Activated B cell treated with CpG ODN at 0.5 μM for 24 hours (primary cell): ENCODE data around the gene RHPN2. TPM values are rescaled to one million over a fixed set of nuclear protein-coding genes. Genes with fewer than 3 reads are reported as not detected.

ENCODE experiments used
- ATAC-seq: fragments of 200-7000 bp; cut with Tn5 transposase; one replicate; pipeline ENCODE4 v1.10.0; 2021; ENCODE audit warnings: low read depth, mild to moderate bottlenecking, moderate library complexity
- CTCF ChIA-PET: fragments of 350-600 bp; sonication (Branson Sonifier 250); formaldehyde crosslinking; loops from one replicate; lab custom pipeline; 2021; ENCODE audit warnings: antibody characterized with exemption; lab: Charles Lee
- POLR2A ChIA-PET: fragments of 350-600 bp; sonication (Branson Sonifier 250); formaldehyde crosslinking; loops from one replicate; lab custom pipeline; 2021; ENCODE audit warnings: antibody characterized with exemption; lab: Charles Lee
- DNase-seq: peaks from one replicate; pipeline ENCODE4 v3.0.0; 2022
- H3K27ac Mint-ChIP-seq: one replicate; pipeline ENCODE4 v1.8.0; 2020; ENCODE audit warnings: mixed read lengths
- H3K27me3 Mint-ChIP-seq: one replicate; pipeline ENCODE4 v1.8.0; 2021; ENCODE audit warnings: mixed read lengths
- H3K36me3 Mint-ChIP-seq: one replicate; pipeline ENCODE4 v1.8.0; 2021; ENCODE audit warnings: low read depth, mixed read lengths
- H3K4me1 Mint-ChIP-seq: one replicate; pipeline ENCODE4 v1.8.0; 2021; ENCODE audit warnings: mixed read lengths
- H3K4me3 Mint-ChIP-seq: one replicate; pipeline ENCODE4 v1.8.0; 2020; ENCODE audit warnings: mild to moderate bottlenecking, mixed read lengths
- H3K9me3 Mint-ChIP-seq: one replicate; pipeline ENCODE4 v1.8.0; 2020; ENCODE audit warnings: mixed read lengths
- intact Hi-C: fragments of 100-400 bp; cut with micrococcal nuclease; formaldehyde crosslinking; loops from one replicate; pipeline ENCODE4 v1.15.1; 2024
- total RNA-seq: library from RNA; stranded (reverse); gene quantifications from 2 replicates; pipeline ENCODE4 v1.2.3, GENCODE V29; 2022
- TF ChIP-seq, protein P1 (sequence below): fragments of 200-600 bp; IDR thresholded peaks from one replicate; pipeline ENCODE4 v1.8.0; 2022; ENCODE audit warnings: antibody characterized with exemption, mild to moderate bottlenecking

The RHPN2 gene
- total RNA-seq, 1 donor from 2014 or later, result 1.7 TPM

DNA sequence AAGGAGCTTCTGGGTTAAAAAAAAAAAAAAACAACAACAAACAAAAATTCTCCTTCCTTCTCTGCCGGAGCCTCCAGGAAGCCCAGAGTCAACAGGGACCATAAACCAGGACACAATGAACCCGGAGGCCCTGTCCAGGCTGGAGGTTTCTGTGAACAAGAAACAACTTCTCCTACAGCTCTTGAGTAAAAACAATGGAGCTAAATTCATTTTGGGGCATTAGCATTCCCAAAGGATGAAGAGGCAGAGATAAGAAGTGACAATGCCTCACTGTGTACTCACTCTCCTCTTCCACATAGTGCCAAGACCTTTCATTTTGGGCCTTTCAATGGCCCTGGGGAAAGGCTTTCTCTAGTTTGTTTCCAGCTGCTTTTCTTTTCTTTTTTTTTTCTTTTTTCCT, 9.0 kb downstream of the RHPN2 start:
- no peak for ATAC-seq

GRCh38 chr19:33054623-33055022, 10.1 kb downstream of the RHPN2 start:
- TF ChIP-seq, protein P1, sequence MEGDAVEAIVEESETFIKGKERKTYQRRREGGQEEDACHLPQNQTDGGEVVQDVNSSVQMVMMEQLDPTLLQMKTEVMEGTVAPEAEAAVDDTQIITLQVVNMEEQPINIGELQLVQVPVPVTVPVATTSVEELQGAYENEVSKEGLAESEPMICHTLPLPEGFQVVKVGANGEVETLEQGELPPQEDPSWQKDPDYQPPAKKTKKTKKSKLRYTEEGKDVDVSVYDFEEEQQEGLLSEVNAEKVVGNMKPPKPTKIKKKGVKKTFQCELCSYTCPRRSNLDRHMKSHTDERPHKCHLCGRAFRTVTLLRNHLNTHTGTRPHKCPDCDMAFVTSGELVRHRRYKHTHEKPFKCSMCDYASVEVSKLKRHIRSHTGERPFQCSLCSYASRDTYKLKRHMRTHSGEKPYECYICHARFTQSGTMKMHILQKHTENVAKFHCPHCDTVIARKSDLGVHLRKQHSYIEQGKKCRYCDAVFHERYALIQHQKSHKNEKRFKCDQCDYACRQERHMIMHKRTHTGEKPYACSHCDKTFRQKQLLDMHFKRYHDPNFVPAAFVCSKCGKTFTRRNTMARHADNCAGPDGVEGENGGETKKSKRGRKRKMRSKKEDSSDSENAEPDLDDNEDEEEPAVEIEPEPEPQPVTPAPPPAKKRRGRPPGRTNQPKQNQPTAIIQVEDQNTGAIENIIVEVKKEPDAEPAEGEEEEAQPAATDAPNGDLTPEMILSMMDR, result no peak
- POLR2A ChIA-PET, result no interaction called here

More for the DNA sequence above, 9.0 kb downstream of the RHPN2 start:
- H3K27ac Mint-ChIP-seq, result no peak overlapping the region
- H3K27me3 Mint-ChIP-seq, result peaks cover 2% of the 10 kb centered on the region
- H3K4me1 Mint-ChIP-seq, result no peaks in the 10 kb centered on the region
- intact Hi-C loops, result no loop called here
- TF ChIP-seq, protein P1, result no peak
- no peak for DNase-seq
- no peaks in the 10 kb centered on the region for H3K9me3 Mint-ChIP-seq
- no peaks in the 10 kb centered on the region for H3K36me3 Mint-ChIP-seq
- H3K4me3 Mint-ChIP-seq, result no peak overlapping the region
- ChIA-PET CTCF (no interaction called here), POLR2A (no interaction called here)

GRCh38 chr19:33052352-33052972, 12.2 kb downstream of the RHPN2 start:
- no peaks in the 10 kb centered on the region for H3K36me3 Mint-ChIP-seq
- DNase-seq (no peak), ATAC-seq (no peak)
- no peak overlapping the region for H3K4me3 Mint-ChIP-seq
- ChIA-PET CTCF (no interaction called here), POLR2A (no interaction called here)
- H3K9me3 Mint-ChIP-seq, result no peaks in the 10 kb centered on the region
- H3K27me3 Mint-ChIP-seq, result no peaks in the 10 kb centered on the region
- no peaks in the 10 kb centered on the region for H3K4me1 Mint-ChIP-seq
- TF ChIP-seq, protein P1, result no peak
- no peak overlapping the region for H3K27ac Mint-ChIP-seq
- intact Hi-C loops, result no loop called here

More at GRCh38 chr19:33054623-33055022, 10.1 kb downstream of the RHPN2 start:
- Mint-ChIP-seq H3K9me3 (no peaks in the 10 kb centered on the region), H3K27me3 (no peaks in the 10 kb centered on the region), H3K27ac (no peak overlapping the region), H3K36me3 (no peaks in the 10 kb centered on the region), H3K4me3 (no peak overlapping the region), H3K4me1 (no peaks in the 10 kb centered on the region)
- ATAC-seq (no peak), DNase-seq (no peak)
- intact Hi-C loops, result no loop called here
- CTCF ChIA-PET, result no interaction called here

DNA sequence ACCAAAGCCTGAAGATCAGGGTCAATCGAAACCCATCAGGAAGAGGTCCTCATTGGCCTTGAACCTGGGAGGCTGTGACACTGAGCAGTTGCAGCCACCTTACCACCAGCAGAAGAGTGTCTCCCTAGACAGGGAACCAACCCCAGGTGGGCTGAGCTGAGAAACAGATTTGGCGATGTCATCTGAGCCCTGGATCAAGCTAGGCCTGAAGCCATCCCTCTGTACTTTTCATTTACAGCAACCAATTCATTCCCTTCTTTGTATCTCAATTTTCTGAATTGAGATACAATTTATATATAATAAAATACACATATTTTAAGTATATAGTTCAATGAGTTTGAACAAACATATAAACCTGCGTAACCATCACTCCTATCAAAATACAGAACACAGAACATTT, 14.6 kb downstream of the RHPN2 start:
- no peak overlapping the region for H3K4me3 Mint-ChIP-seq
- no peak overlapping the region for H3K27ac Mint-ChIP-seq
- no peak for DNase-seq
- no peaks in the 10 kb centered on the region for H3K27me3 Mint-ChIP-seq
- intact Hi-C loops, result no loop called here
- H3K9me3 Mint-ChIP-seq, result no peaks in the 10 kb centered on the region
- POLR2A ChIA-PET, result interaction anchor here (0.6 kb wide), 1 partner anchor 17 kb away, joined by 4 read pairs; no protein-coding TSS in a partner anchor
- TF ChIP-seq, protein P1, result no peak
- CTCF ChIA-PET, result no interaction called here
- H3K4me1 Mint-ChIP-seq, result no peaks in the 10 kb centered on the region
- ATAC-seq, result no peak
- H3K36me3 Mint-ChIP-seq, result no peaks in the 10 kb centered on the region

DNA sequence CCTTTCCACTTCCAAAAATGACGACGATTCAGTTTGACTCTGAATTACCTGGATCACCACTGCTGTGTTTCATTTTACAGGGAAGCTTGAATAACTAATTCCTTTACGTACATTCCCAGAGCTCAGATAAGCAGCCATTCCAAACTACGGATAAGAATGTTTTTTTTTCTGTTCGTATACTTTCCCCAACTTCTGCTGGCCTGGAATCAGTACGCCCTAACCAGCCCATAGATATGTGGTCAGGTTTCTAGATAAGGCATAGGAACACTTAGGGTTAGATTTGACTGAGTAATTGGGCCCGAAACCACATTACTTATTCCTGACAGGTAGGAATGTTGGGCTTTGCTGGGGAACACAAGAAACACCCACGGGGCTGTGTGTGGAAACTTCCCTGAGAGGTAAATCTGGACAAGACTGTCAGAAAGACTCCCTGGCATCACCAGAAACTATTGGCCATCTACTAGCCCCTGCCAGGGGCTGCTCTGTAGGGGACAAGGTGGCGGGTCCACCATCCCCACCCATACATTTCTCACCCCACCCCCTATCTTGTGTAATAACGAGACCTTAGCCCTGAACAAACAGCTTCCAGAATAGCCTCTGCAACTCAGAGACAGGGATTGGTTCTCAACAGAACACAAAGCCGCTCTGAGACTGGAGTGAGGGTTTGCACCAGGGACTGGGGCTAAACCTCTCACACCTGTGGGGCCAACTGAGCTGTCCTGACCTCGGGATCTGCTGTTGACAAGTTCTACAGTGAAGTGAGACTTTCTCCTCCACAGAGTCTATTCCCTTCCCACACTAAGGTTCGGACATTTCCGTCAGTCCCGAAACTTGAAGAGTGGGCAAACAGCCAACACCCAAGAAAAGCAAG, 15.6 kb downstream of the RHPN2 start:
- no peaks in the 10 kb centered on the region for H3K36me3 Mint-ChIP-seq
- no peak overlapping the region for H3K27ac Mint-ChIP-seq
- DNase-seq (no peak), ATAC-seq (no peak)
- TF ChIP-seq, protein P1, result no peak
- H3K9me3 Mint-ChIP-seq, result no peaks in the 10 kb centered on the region
- H3K4me3 Mint-ChIP-seq, result no peak overlapping the region
- no peaks in the 10 kb centered on the region for H3K4me1 Mint-ChIP-seq
- no peaks in the 10 kb centered on the region for H3K27me3 Mint-ChIP-seq
- CTCF ChIA-PET, result no interaction called here
- POLR2A ChIA-PET, result no interaction called here
- intact Hi-C loops, result no loop called here
